Measurements from ENCODE around the gene POLH. TPM values are rescaled to one million over a fixed set of nuclear protein-coding genes. Genes with fewer than 3 reads are reported as not detected.
A peak's percentile ranks its signal among the peaks of the same experiment; 100 is the strongest.
"Not testable (repeated sequence)": the region's sequence is repeated elsewhere in the genome, so short reads cannot be mapped to it uniquely, and the experiment has no call there.

Gene POLH
- total RNA-seq: 9.8 TPM
- long read RNA-seq, partial matches to known transcripts: 2 of 8 reads
- long read RNA-seq, other reads (novel, unspliced or antisense): 2 of 8 reads

- DNase-seq (ENCODE audit: low spot score): peak; percentile 96
- intact Hi-C loops (cut with DNase I): loop anchor here (5.0 kb wide), 1 partner anchor 59 kb away; the partner anchor contains the start of genes POLR1C and YIPF3
Observed at GRCh38 chr6:43575772-43576551, at the start of gene POLH, which contains the start of gene XPO5. Gene POLH, plus strand, starts transcription at chr6:43576185. Its CDS starts 6,135 bp downstream, at chr6:43582320. Gene XPO5, minus strand, starts transcription at chr6:43576038. Its CDS starts 174 bp downstream, at chr6:43575864.

- intact Hi-C loops (cut with DNase I): no loop called here
- DNase-seq (ENCODE audit: low spot score): no peak
Observed at GRCh38 chr6:43532201-43532600, 43.8 kb upstream of the POLH start.

DNA sequence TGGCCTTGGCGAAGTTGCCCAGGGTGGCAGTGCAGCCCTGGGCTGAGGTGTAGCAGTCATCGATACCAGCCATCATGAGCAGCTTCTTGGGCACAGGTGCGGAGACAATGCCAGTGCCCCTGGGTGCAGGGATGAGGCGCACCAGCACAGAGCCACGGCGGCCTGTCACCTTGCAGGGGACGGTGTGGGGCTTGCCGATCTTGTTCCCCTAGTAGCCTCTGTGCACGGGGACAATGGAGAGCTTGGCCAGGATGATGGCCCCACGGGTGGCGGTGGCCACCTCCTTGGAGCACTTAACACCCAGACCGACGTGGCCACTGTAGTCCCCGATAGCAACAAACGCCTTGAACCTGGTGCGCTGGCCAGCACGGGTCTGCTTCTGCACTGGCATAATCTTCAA lies 37.0 kb upstream of the POLH start:
- intact Hi-C loops (cut with DNase I); DNase-seq (ENCODE audit: low spot score): not testable (repeated sequence)

DNA sequence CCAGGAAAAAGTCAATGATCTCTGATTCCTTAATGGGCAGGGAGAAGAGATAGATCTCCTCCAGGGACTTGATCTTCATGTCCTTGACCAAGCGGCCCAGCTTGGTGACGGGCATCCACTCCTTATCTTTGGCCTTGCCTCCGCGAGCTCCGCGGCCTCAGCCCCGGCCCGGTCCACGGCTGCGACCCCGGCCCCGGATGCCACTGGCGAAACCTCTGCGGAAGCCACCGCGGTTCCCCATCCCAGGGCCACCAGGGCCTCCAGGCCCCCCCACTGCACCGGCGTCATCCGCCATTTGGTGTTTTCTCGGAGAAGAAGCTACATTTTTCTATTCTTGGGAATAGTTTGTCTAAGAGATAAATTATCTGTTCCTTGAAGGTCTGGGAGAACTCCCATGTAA lies 36.6 kb upstream of the POLH start:
- DNase-seq (ENCODE audit: low spot score); intact Hi-C loops (cut with DNase I): not testable (repeated sequence)

- no peak for DNase-seq (ENCODE audit: low spot score)
- intact Hi-C loops (cut with DNase I): no loop called here
Observed at GRCh38 chr6:43540507-43540906, 35.5 kb upstream of the POLH start.

- intact Hi-C loops (cut with DNase I): no loop called here
- no peak for DNase-seq (ENCODE audit: low spot score)
Observed at GRCh38 chr6:43541774-43542471, 34.1 kb upstream of the POLH start.

GRCh38 chr6:43544461-43544860 lies 31.5 kb upstream of the POLH start:
- intact Hi-C loops (cut with DNase I): no loop called here
- no peak for DNase-seq (ENCODE audit: low spot score)

GRCh38 chr6:43547222-43547621 lies 28.8 kb upstream of the POLH start:
- intact Hi-C loops (cut with DNase I): no loop called here
- no peak for DNase-seq (ENCODE audit: low spot score)

DNA sequence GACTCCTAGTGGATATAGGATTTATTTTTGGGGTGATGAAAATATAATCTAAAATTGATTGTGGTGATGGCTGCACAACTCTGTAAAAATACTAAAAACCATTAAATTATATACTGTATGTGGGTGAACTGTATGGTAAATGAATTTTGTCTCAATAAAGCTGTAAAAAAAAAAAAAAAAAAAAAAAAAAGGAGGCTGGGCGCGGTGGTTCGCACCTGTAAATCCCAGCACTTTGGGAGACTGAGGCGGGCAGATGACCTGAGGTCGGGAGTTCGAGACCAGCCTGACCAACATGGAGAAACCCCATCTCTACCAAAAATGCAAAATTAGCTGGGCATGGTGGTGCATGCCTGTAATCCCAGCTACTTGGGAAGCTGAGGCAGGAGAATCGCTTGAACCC lies 18.4 kb upstream of the POLH start:
- intact Hi-C loops (cut with DNase I); DNase-seq (ENCODE audit: low spot score): not testable (repeated sequence)

GRCh38 chr6:43559328-43559727 lies 16.7 kb upstream of the POLH start:
- intact Hi-C loops (cut with DNase I): no loop called here
- DNase-seq (ENCODE audit: low spot score): no peak

DNA sequence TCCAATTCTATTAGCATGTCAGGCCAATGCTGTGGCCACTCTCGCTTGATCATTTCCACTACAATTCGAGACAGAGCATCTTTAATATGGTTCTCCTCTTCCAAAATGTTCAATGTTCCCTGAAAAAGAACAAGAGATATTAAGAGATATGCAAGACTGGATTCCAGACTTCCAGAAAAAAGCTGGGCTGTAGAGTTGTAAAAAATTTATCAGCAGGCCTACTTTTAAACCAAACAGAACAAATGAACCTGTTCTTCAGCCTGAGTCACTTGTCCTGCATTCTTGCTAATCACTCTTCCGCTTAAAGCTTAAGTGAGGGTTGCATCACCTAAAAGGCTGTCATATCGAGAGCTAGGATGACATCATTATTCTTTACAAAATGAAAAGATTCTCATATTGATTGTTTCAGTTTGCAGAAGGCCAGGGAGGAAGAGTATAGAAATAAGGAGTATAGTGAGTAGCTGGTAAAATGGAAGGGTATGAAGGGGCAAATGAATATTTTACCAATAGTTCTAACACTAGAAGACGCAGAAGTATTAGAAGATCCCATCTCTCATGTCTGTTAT lies 5.0 kb upstream of the POLH start:
- intact Hi-C loops (cut with DNase I): no loop called here

DNA sequence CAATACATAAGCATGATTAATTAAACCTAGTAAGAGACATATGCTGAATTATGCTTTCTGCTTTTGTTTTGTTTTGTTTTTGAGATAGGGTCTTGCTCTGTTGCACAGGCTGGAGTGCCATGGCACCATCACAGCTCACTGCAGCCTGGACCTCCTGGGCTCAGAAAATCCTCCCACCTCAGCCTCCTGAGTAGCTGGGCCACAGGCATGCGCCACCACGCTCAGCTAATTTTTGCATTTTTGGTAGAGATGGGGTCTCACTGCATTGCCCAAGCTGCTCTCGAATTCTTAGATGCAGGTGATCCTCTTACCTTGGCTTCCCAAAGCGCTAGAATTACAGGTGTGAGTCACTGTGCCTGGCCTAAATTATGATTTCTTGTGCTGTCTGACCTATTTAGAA lies 4.0 kb upstream of the POLH start:
- intact Hi-C loops (cut with DNase I): no loop called here
- DNase-seq (ENCODE audit: low spot score): no peak

More for the DNA sequence above, 5.0 kb upstream of the POLH start:
- DNase-seq (ENCODE audit: low spot score): no peak

- intact Hi-C loops (cut with DNase I): loop anchor here (5.0 kb wide), 1 partner anchor 58 kb away; the partner anchor contains the start of genes POLR1C and YIPF3
- DNase-seq (ENCODE audit: low spot score): peak; percentile 75
Observed at GRCh38 chr6:43575105-43575771, 747 bp upstream of the POLH start.

- intact Hi-C loops (cut with DNase I): loop anchor here (5.0 kb wide), 1 partner anchor 61 kb away; the partner anchor contains the start of genes POLR1C and YIPF3
- DNase-seq (ENCODE audit: low spot score): no peak
Observed at GRCh38 chr6:43578748-43579147, 2.8 kb downstream of the POLH start.

GRCh38 chr6:43579171-43579570 lies 3.2 kb downstream of the POLH start:
- intact Hi-C loops (cut with DNase I): loop anchor here (5.0 kb wide), 1 partner anchor 62 kb away; the partner anchor contains the start of genes POLR1C and YIPF3
- DNase-seq (ENCODE audit: low spot score): no peak

DNA sequence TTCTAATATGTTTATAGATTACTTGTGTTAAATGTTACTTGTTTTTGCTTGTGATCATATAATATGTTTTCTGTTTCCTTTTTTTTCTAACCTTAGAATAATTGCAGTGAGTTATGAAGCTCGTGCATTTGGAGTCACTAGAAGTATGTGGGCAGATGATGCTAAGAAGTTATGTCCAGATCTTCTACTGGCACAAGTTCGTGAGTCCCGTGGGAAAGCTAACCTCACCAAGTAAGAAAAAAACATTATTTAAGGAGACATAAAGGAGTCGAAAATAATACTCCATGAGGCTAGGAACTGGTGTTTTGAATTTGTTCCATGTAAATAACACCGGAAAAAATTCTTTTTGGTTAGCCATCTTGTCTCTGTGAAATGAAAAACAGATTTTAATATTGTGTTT lies 6.9 kb downstream of the POLH start:
- DNase-seq (ENCODE audit: low spot score): no peak
- intact Hi-C loops (cut with DNase I): no loop called here

GRCh38 chr6:43584892-43585570 lies 9.0 kb downstream of the POLH start:
- DNase-seq (ENCODE audit: low spot score): no peak

GRCh38 chr6:43588194-43588593 lies 12.2 kb downstream of the POLH start:
- DNase-seq (ENCODE audit: low spot score): no peak
- intact Hi-C loops (cut with DNase I): no loop called here

More at GRCh38 chr6:43584892-43585570, 9.0 kb downstream of the POLH start:
- intact Hi-C loops (cut with DNase I): no loop called here

DNA sequence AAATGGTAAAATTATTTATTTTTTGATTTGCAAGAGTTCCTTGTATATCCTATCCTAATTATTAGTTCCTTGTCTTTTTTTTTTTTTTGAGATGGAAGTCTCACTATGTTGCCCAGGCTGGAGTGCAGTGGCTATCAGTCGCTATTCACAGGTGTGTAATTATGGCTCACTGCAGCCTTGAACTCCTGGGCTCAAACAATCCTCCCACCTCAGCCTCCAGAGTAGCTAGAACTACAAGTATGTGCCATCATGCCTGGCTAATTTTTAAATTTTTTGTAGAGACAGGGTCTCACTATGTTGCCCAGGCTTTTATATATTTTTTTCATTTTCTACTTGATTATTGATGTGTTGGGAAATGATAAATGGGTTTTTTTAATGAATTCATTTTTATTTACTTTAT lies 13.6 kb downstream of the POLH start:
- intact Hi-C loops (cut with DNase I): not testable (repeated sequence)

More for the DNA sequence above, 13.6 kb downstream of the POLH start:
- DNase-seq (ENCODE audit: low spot score): not testable (repeated sequence)

Data from cardiac septum (tissue), 1 donor.